Right forelimb (tissue), 1 donor: Measurements from ENCODE around the gene ENPP7.

Source experiments
- DNase-seq: peaks from one replicate; pipeline ENCODE4 v3.0.0-alpha.2; 2018

The ENPP7 gene

GRCh38 chr17:79781012-79781650 is 50.4 kb downstream of the ENPP7 start:
- no peak for DNase-seq

- no peak for DNase-seq
These were observed 51.2 kb downstream of the ENPP7 start for GRCh38 chr17:79781736-79782575.

- no peak for DNase-seq
These were observed 53.1 kb downstream of the ENPP7 start for GRCh38 chr17:79783891-79784290.

GRCh38 chr17:79784353-79785016 is 53.7 kb downstream of the ENPP7 start:
- DNase-seq: no peak

- no peak for DNase-seq
These were observed 54.5 kb downstream of the ENPP7 start for GRCh38 chr17:79785017-79785899.

- DNase-seq: no peak
These were observed 55.4 kb downstream of the ENPP7 start for GRCh38 chr17:79785900-79786810.

GRCh38 chr17:79786930-79787643 is 56.3 kb downstream of the ENPP7 start:
- DNase-seq: no peak

- DNase-seq: no peak
These were observed 57.7 kb downstream of the ENPP7 start for GRCh38 chr17:79788455-79788854.

GRCh38 chr17:79788989-79789942 is 58.5 kb downstream of the ENPP7 start:
- no peak for DNase-seq

GRCh38 chr17:79789943-79790804 is 59.4 kb downstream of the ENPP7 start:
- no peak for DNase-seq

- no peak for DNase-seq
These were observed 60.3 kb downstream of the ENPP7 start for GRCh38 chr17:79790805-79791734.

GRCh38 chr17:79791735-79792161 is 61.0 kb downstream of the ENPP7 start:
- DNase-seq: peak; percentile 41
